Body of pancreas (tissue), 4 donors: ENCODE data around the gene MYO5B.

ENCODE experiments used
- POLR2A ChIP-seq, 3 donors: fragments of 450-650 bp; IDR thresholded peaks; one replicate each; pipeline ENCODE4 v1.6.1; 2016; ENCODE audit warnings: antibody characterized with exemption in 3 of 3, mild to moderate bottlenecking in 2 of 3
- TF ChIP-seq, protein P1 (sequence below), 7 experiments: fragments of 450-650 bp in 4 of 7; fragments of 200-600 bp in 3 of 7; sonication (generic) in 3 of 7; IDR thresholded peaks; one replicate each; pipeline ENCODE4 v1.5.1; 2016 to 2019; ENCODE audit warnings: antibody characterized with exemption in 7 of 7

DNA sequence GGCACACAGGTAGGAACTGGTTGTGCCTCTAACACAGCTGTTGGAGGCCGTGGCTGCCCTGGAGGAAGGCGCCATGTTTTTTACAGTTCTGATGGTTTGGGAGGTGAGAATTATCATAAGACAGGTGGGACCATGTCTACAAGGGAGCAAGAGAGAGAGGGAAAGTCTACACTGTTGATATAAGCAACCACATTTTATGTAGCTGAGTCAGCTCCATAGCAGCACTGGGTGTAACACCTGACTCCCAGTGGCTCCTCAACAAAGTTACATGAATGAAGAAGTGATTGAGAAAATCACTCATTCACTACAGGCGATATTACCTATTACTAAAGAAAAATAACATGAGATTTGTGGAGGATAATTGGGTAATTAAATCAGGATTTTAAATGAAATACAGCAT lies 340.3 kb downstream of the MYO5B start:
- TF ChIP-seq, protein P1, sequence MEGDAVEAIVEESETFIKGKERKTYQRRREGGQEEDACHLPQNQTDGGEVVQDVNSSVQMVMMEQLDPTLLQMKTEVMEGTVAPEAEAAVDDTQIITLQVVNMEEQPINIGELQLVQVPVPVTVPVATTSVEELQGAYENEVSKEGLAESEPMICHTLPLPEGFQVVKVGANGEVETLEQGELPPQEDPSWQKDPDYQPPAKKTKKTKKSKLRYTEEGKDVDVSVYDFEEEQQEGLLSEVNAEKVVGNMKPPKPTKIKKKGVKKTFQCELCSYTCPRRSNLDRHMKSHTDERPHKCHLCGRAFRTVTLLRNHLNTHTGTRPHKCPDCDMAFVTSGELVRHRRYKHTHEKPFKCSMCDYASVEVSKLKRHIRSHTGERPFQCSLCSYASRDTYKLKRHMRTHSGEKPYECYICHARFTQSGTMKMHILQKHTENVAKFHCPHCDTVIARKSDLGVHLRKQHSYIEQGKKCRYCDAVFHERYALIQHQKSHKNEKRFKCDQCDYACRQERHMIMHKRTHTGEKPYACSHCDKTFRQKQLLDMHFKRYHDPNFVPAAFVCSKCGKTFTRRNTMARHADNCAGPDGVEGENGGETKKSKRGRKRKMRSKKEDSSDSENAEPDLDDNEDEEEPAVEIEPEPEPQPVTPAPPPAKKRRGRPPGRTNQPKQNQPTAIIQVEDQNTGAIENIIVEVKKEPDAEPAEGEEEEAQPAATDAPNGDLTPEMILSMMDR (IDR thresholded peaks at IDR 0.05): no peak
- TF ChIP-seq POLR2A (IDR thresholded peaks at IDR 0.05): no peak
